HepG2 (cell line): Measurements from ENCODE around the gene KIAA1958. TPM values are rescaled to one million over a fixed set of nuclear protein-coding genes. Genes with fewer than 3 reads are reported as not detected.

ENCODE experiments used
- ATAC-seq: fragments of 200-7000 bp; cut with Tn5 transposase; 3 replicates; pipeline ENCODE4 v1.9.1; 2020; ENCODE audit warnings: mild to moderate bottlenecking, moderate library complexity
- BruUV-seq: library from RNA; stranded (reverse); fragments of 400-500 nt; replicated peaks from 2 replicates; lab custom pipeline; 2021; lab: Mats Ljungman, UMichigan
- CTCF ChIA-PET: fragments of 300-600 bp; formaldehyde crosslinking; extraction: SDS; loops from one replicate; lab custom pipeline; 2021; ENCODE audit warnings: low total read pairs, inconsistent platforms, low intra/inter-chr PET ratio; lab: Yijun Ruan, JAX
- POLR2A ChIA-PET: fragments of 350-600 bp; sonication (Branson Sonifier 250); formaldehyde crosslinking; loops from one replicate; lab custom pipeline; 2020; ENCODE audit warnings: antibody characterized with exemption, inconsistent platforms; lab: Yijun Ruan, JAX
- DNase-seq: peaks from one replicate; pipeline ENCODE4 v3.0.0-alpha.2; 2015; ENCODE audit warnings: low spot score
- FAIRE-seq: peaks from 3 replicates; lab custom pipeline; 2011; peaks lifted over from hg19 to GRCh38; lab: Jason Lieb, UNC
- H2AFZ ChIP-seq: one replicate; pipeline ENCODE4 v1.6.1; 2011; ENCODE audit warnings: low read length, inconsistent platforms
- H3K27ac ChIP-seq: fragments of 300-600 bp; 3 replicates; pipeline ENCODE4 v1.8.0; 2011; ENCODE audit warnings: mixed run types, mild to moderate bottlenecking, mixed read lengths, low read length, inconsistent platforms; ENCODE audit not compliant: insufficient read depth; ENCODE audit errors: extremely low read length
- H3K27me3 ChIP-seq, 2 experiments: fragments of 200-600 bp in 1 of 2; 2 replicates in 1 of 2; 3 replicates in 1 of 2; pipeline versions ENCODE4 v1.6.0 to v1.8.0; 2011; ENCODE audit warnings: low read length in 2 of 2, mild to moderate bottlenecking in 2 of 2, moderate library complexity in 2 of 2, inconsistent platforms in 1 of 2; ENCODE audit not compliant: insufficient read depth in 2 of 2, control insufficient read depth in 1 of 2
- H3K36me3 ChIP-seq, 2 experiments: fragments of 200-600 bp in 1 of 2; replicated peaks in 1 of 2; 2 replicates in 1 of 2; 3 replicates in 1 of 2; pipeline versions ENCODE4 v1.5.1 to v1.8.0; 2011; ENCODE audit warnings: low read length in 2 of 2, inconsistent platforms in 1 of 2; ENCODE audit not compliant: insufficient read depth in 2 of 2, control insufficient read depth in 1 of 2
- H3K4me1 ChIP-seq: 2 replicates; pipeline ENCODE4 v1.5.1; 2012; ENCODE audit warnings: low read length, inconsistent platforms; ENCODE audit not compliant: insufficient read depth
- H3K4me2 ChIP-seq: 2 replicates; pipeline ENCODE4 v1.6.0; 2011; ENCODE audit warnings: low read depth, low read length, inconsistent platforms
- H3K4me3 ChIP-seq, 3 experiments: fragments of 200-600 bp in 1 of 3; sonication (generic), shearing (Covaris generic) in 1 of 3; replicated peaks in 1 of 3; 2 replicates each; pipeline ENCODE4 v1.5.1; 2011 to 2016; ENCODE audit warnings: low read length in 3 of 3, inconsistent platforms in 2 of 3, low read depth in 2 of 3, mild to moderate bottlenecking in 2 of 3, control low read depth in 1 of 3, mixed read lengths in 1 of 3; ENCODE audit not compliant: insufficient read depth in 1 of 3
- H3K79me2 ChIP-seq: one replicate; pipeline ENCODE4 v1.6.1; 2011; ENCODE audit warnings: low read length, inconsistent platforms; ENCODE audit not compliant: insufficient read depth
- H3K9ac ChIP-seq: 2 replicates; pipeline ENCODE4 v1.6.0; 2011; ENCODE audit warnings: mild to moderate bottlenecking, low read depth, low read length, inconsistent platforms; ENCODE audit not compliant: insufficient read depth
- H3K9me3 ChIP-seq: 2 replicates; pipeline ENCODE4 v1.5.1; 2012; ENCODE audit warnings: mild to moderate bottlenecking, low read length
- H4K20me1 ChIP-seq: 2 replicates; pipeline ENCODE4 v1.6.0; 2011; ENCODE audit warnings: inconsistent platforms, mild to moderate bottlenecking, low read length, moderate library complexity; ENCODE audit not compliant: insufficient read depth
- MLLT10 ChIP-seq: sonication (generic); formaldehyde crosslinking; IDR thresholded peaks from 2 replicates; pipeline ENCODE4 v1.4.0; 2020; ENCODE audit warnings: missing genetic modification reagents
- MXD4 ChIP-seq: IDR thresholded peaks from 2 replicates; pipeline ENCODE4 v1.6.1; 2016; ENCODE audit warnings: mild to moderate bottlenecking, missing biosample characterization, missing genetic modification reagents
- PATZ1 ChIP-seq: sonication (generic); formaldehyde crosslinking; IDR thresholded peaks from 2 replicates; pipeline ENCODE4 v1.4.0; 2020; ENCODE audit warnings: missing genetic modification reagents
- SRY ChIP-seq: sonication (generic); formaldehyde crosslinking; IDR thresholded peaks from 2 replicates; pipeline ENCODE4 v1.8.0; 2022; ENCODE audit warnings: mild to moderate bottlenecking, missing genetic modification reagents
- TGIF2 ChIP-seq: IDR thresholded peaks from 2 replicates; pipeline ENCODE4 v1.6.1; 2016; ENCODE audit warnings: control low read depth, missing compliant biosample characterization
- ZFP91 ChIP-seq: sonication (generic); formaldehyde crosslinking; IDR thresholded peaks from 2 replicates; pipeline ENCODE4 v1.9.0; 2022; ENCODE audit warnings: missing genetic modification reagents, mild to moderate bottlenecking, borderline replicate concordance
- ZNF337 ChIP-seq: sonication (generic); formaldehyde crosslinking; IDR thresholded peaks from 2 replicates; pipeline ENCODE4 v1.5.1; 2020; ENCODE audit warnings: missing genetic modification reagents, low read depth, mild to moderate bottlenecking, borderline replicate concordance
- ZNF687 ChIP-seq: sonication (generic); formaldehyde crosslinking; IDR thresholded peaks from 2 replicates; pipeline ENCODE4 v1.5.1; 2020; ENCODE audit warnings: mild to moderate bottlenecking, missing genetic modification reagents, moderate library complexity
- WGBS: methylation state at CpG from one replicate; pipeline ENCODE4 v1.1.6; 2017; ENCODE audit warnings: low lambda C conversion rate; 5-methylcytosine and 5-hydroxymethylcytosine counted together
- in situ Hi-C: cut with HindIII; loops from 2 replicates; pipeline ENCODE4 v1.10.0; 2017; ENCODE audit warnings: low pct_unique_long_range_greater_than_20kb; ENCODE audit not compliant: extremely low pct_ligation_motif_present
- intact Hi-C: fragments of 100-400 bp; cut with micrococcal nuclease; formaldehyde crosslinking; loops from one replicate; pipeline ENCODE4 v1.10.0; 2022; ENCODE audit not compliant: unreplicated experiment
- polyA plus RNA-seq, 8 experiments: library from polyadenylated mRNA; depleted of rRNA in 3 of 8; stranded (reverse) in 7 of 8; unstranded in 1 of 8; fragments of >200 nt; fragmentation: Illumina TruSeq in 4 of 8; extraction: Trizol in 4 of 8; gene quantifications; 2 replicates each; pipeline versions ENCODE4 v1.2.1 to v1.2.3, GENCODE V29; 2011 to 2016; ENCODE audit warnings: low read depth in 4 of 8, missing spikeins in 1 of 8, mixed read lengths in 1 of 8; ENCODE audit not compliant: insufficient read depth in 1 of 8
- total RNA-seq, 5 experiments: library from RNA; depleted of rRNA; stranded (reverse); fragments of >200 nt; fragmentation: Illumina TruSeq; extraction: Trizol; gene quantifications; 2 replicates each; pipeline ENCODE4 v1.2.3, GENCODE V29; 2016; ENCODE audit warnings: low read depth in 1 of 5

The KIAA1958 gene
- total and polyA plus RNA-seq, 2 of the 13 experiments (the other 11 are each of a cell fraction or from before 2014, with no cell fraction given) = 8.5 to 10.3 TPM

- CTCF ChIA-PET = no interaction called here
- Histone ChIP-seq H3K79me2 (peaks cover 67% of the 10 kb centered on the region), H3K4me1 (peaks cover 38% of the 10 kb centered on the region), H3K4me2 (no peak overlapping the region), H4K20me1 (peaks cover 34% of the 10 kb centered on the region), H3K27me3 (no peaks in the 10 kb centered on the region), H2AFZ (no peak overlapping the region), H3K9me3 (no peaks in the 10 kb centered on the region), H3K9ac (no peak overlapping the region), H3K4me3 (no peak overlapping the region), H3K36me3 (peaks cover under 1 to 4% of the 10 kb centered on the region in 2 experiments; a peak in 4 of 5 replicates), H3K27ac (no peak overlapping the region)
- DNase-seq = no peak
- intact Hi-C loops (no loop called here), in situ Hi-C loops (no loop called here)
- POLR2A ChIA-PET = interaction anchor here (0.8 kb wide), 1 partner anchor 85 kb away, joined by 3 read pairs; no protein-coding TSS in a partner anchor
- no peak for FAIRE-seq
- ATAC-seq = no peak
- BruUV-seq = no TSS peak
- WGBS = 95% methylated on average over 2 of the region's 2 CpGs
- no peak for TF ChIP-seq ZNF687
- no peak for TF ChIP-seq TGIF2
- no peak for TF ChIP-seq ZNF337 (CRISPR knock-in tag)
- TF ChIP-seq SRY (CRISPR knock-in tag) = no peak
- no peak for TF ChIP-seq MLLT10 (CRISPR knock-in tag)
- no peak for TF ChIP-seq MXD4 (CRISPR knock-in tag)
- TF ChIP-seq ZFP91 = no peak
- no peak for TF ChIP-seq PATZ1 (CRISPR knock-in tag)
Measured at GRCh38 chr9:112569186-112569585, 82.6 kb downstream of the KIAA1958 start.
